ENCODE measurements around the gene ARL4C. TPM values are rescaled to one million over a fixed set of nuclear protein-coding genes. Genes with fewer than 3 reads are reported as not detected.

ARL4C gene
- total and polyA plus RNA-seq, 8 donors, result 2.4 to 15.4 (median 4.9) TPM

GRCh38 chr2:234526711-234527110 is 29.8 kb upstream of the ARL4C start:
- ATAC-seq (no peak), FAIRE-seq (no peak), DNase-seq (no peak)
- Histone ChIP-seq H3K4me3 (no peak overlapping the region), H3K27ac (no peak overlapping the region), H3K4me1 (no peaks in the 10 kb centered on the region), H3K36me3 (no peaks in the 10 kb centered on the region), H3K27me3 (no peaks in the 10 kb centered on the region), H3K9me3 (no peaks in the 10 kb centered on the region)
- intact Hi-C loops (cut with DNase I), result no loop called here
- 83 to 87% methylated on average over 3 of the region's 3 CpGs for WGBS, 2 donors
- TF ChIP-seq CTCF (IDR thresholded peaks at IDR 0.05), result no peak

- TF ChIP-seq CTCF (IDR thresholded peaks at IDR 0.05), result no peak
- Histone ChIP-seq H3K27ac (no peak overlapping the region), H3K27me3 (no peaks in the 10 kb centered on the region), H3K4me1 (peaks cover 6 to 8% (median 7%) of the 10 kb centered on the region in 3 donors), H3K36me3 (no peaks in the 10 kb centered on the region), H3K9me3 (no peaks in the 10 kb centered on the region), H3K4me3 (no peak overlapping the region)
- FAIRE-seq, result no peak
- ATAC-seq, result no peak
- no peak for DNase-seq
- 80 to 95% methylated on average over 2 of the region's 2 CpGs for WGBS, 2 donors
- intact Hi-C loops (cut with DNase I), result no loop called here
These were observed 24.7 kb upstream of the ARL4C start for GRCh38 chr2:234521536-234521935.

GRCh38 chr2:234518986-234519642 is 22.2 kb upstream of the ARL4C start:
- Histone ChIP-seq H3K4me1 (peaks cover 6 to 8% (median 7%) of the 10 kb centered on the region in 3 donors), H3K27me3 (no peaks in the 10 kb centered on the region), H3K4me3 (no peak overlapping the region), H3K36me3 (no peaks in the 10 kb centered on the region), H3K9me3 (no peaks in the 10 kb centered on the region), H3K27ac (peak overlapping the region in 3 of 4 donors; percentile 16 to 55 (median 44))
- ATAC-seq (peak; percentile 93 to 99 (median 96)), DNase-seq (peak in 4 of 6 donors; percentile 16 to 38 (median 31)), FAIRE-seq (no peak)
- 71 to 74% methylated on average over 5 of the region's 5 CpGs for WGBS, 2 donors
- TF ChIP-seq CTCF (IDR thresholded peaks at IDR 0.05), result no peak
- intact Hi-C loops (cut with DNase I), result no loop called here

- H3K27me3 ChIP-seq, result no peaks in the 10 kb centered on the region
- H3K4me3 ChIP-seq, result no peak overlapping the region
- no peak for ATAC-seq
- no peak for TF ChIP-seq CTCF (IDR thresholded peaks at IDR 0.05)
- no peaks in the 10 kb centered on the region for H3K9me3 ChIP-seq
- intact Hi-C loops (cut with DNase I), result no loop called here
- WGBS, 2 donors, result 91% methylated on average over 8 of the region's 8 CpGs
- no peak for DNase-seq
- H3K27ac ChIP-seq, result no peak overlapping the region
- H3K4me1 ChIP-seq, result peaks cover 6 to 8% (median 7%) of the 10 kb centered on the region in 3 donors
- no peak for FAIRE-seq
- H3K36me3 ChIP-seq, result no peaks in the 10 kb centered on the region
These were observed 21.1 kb upstream of the ARL4C start for GRCh38 chr2:234517971-234518370.

GRCh38 chr2:234514873-234515638 is 18.2 kb upstream of the ARL4C start:
- ATAC-seq (no peak), DNase-seq (no peak), FAIRE-seq (no peak)
- Histone ChIP-seq H3K27me3 (no peaks in the 10 kb centered on the region), H3K4me3 (no peak overlapping the region), H3K27ac (no peak overlapping the region), H3K9me3 (no peaks in the 10 kb centered on the region), H3K36me3 (no peaks in the 10 kb centered on the region), H3K4me1 (peaks cover 6 to 8% (median 7%) of the 10 kb centered on the region in 3 donors)
- WGBS, 2 donors, result 81 to 82% methylated on average over 16 of the region's 16 CpGs
- intact Hi-C loops (cut with DNase I), result no loop called here
- no peak for TF ChIP-seq CTCF (IDR thresholded peaks at IDR 0.05)
